ENCODE results near the gene S100Z.

S100Z gene

DNA sequence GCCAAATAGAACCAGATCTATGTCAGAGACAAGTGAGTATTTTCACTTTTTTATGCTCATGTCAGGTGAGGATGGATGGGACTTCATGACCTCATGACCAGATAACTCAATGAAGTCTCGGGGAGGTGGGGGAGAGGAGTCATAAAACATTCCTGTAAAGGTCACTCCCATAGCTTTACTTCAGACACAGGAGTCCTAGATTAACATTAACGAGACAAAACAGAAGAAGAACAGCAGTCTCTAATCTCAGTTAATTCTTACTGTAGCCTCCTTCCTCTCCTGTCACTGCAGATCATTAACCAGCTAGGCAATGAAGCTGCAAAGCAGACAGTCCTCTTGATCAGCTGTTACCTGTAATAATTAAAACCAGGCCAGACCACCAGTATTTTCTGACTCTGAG lies 114.2 kb downstream of the S100Z start:
- Histone ChIP-seq H3K4me1 (ENCODE audit: insufficient read depth, low read length) (peaks cover 13% of the 10 kb centered on the region), H3K9me3 (ENCODE audit: control insufficient read depth, insufficient read depth, low read length) (no peaks in the 10 kb centered on the region), H3K9ac (ENCODE audit: low read depth, low read length) (no peak overlapping the region), H3K36me3 (ENCODE audit: insufficient read depth, low read length) (no peaks in the 10 kb centered on the region)

Measured in ES-I3 (cell line).